ENCODE data around the gene MYL5.
"Not testable (repeated sequence)": the region's sequence is repeated elsewhere in the genome, so short reads cannot be mapped to it uniquely, and the experiment has no call there.

DNA sequence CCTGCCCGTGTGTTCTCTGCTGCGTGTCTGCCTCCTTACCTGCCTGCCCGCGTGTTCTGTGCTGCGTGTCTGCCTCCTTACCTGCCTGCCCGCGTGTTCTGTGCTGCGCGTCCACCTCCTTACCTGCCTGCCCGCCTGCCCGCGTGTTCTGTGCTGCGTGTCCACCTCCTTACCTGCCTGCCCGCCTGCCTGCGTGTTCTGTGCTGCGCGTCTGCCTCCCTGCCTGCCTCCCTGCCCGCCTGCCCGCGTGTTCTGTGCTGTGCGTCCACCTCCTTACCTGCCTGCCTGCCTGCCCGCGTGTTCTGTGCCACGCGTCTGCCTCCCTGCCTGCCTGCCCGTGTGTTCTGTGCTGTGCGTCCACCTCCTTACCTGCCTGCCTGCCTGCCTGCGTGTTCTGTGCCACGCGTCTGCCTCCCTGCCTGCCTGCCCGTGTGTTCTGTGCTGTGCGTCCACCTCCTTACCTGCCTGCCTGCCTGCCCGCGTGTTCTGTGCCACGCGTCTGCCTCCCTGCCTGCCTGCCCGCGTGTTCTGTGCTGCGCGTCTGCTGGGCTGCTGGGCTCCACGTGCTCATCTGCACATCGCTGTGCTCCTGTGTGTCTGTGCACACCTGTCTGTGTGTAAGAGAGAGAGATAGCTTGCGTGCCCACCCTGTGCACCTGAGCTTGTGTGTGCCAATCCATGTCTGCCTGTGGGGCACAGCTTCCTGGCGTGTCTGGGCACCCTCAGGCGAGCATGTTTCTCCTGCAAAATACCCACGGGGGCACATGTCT, 39.1 kb upstream of the MYL5 start:
- TF ChIP-seq, protein P1, sequence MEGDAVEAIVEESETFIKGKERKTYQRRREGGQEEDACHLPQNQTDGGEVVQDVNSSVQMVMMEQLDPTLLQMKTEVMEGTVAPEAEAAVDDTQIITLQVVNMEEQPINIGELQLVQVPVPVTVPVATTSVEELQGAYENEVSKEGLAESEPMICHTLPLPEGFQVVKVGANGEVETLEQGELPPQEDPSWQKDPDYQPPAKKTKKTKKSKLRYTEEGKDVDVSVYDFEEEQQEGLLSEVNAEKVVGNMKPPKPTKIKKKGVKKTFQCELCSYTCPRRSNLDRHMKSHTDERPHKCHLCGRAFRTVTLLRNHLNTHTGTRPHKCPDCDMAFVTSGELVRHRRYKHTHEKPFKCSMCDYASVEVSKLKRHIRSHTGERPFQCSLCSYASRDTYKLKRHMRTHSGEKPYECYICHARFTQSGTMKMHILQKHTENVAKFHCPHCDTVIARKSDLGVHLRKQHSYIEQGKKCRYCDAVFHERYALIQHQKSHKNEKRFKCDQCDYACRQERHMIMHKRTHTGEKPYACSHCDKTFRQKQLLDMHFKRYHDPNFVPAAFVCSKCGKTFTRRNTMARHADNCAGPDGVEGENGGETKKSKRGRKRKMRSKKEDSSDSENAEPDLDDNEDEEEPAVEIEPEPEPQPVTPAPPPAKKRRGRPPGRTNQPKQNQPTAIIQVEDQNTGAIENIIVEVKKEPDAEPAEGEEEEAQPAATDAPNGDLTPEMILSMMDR (IDR thresholded peaks at IDR 0.05; ENCODE audit: borderline replicate concordance, extremely low read depth, low read length, poor library complexity, severe bottlenecking) = not testable (repeated sequence)
- TF ChIP-seq EZH2 (IDR thresholded peaks at IDR 0.05; ENCODE audit: borderline replicate concordance, low read depth, low read length, severe bottlenecking) = not testable (repeated sequence)
